Measurements from ENCODE around the gene CSNK1D. TPM values are rescaled to one million over a fixed set of nuclear protein-coding genes. Genes with fewer than 3 reads are reported as not detected.
A peak's percentile ranks its signal among the peaks of the same experiment; 100 is the strongest.

CSNK1D gene
- total RNA-seq: 100 to 1,000 TPM; 148 to 232 (median 215) TPM

GRCh38 chr17:82273327-82274133 is at the start of gene CSNK1D:
CSNK1D (minus strand) TSS chr17:82273700; CDS start chr17:82273381, 319 bp downstream.
- H3K4me1 ChIP-seq: peaks cover 3 to 46% (median 26%) of the 10 kb centered on the region in 4 donors
- H3K27me3 ChIP-seq: no peaks in the 10 kb centered on the region
- peak; percentile 96 to 98 (median 97) for DNase-seq
- peak within 1 kb of the TSS; percentile 62 to 100 (median 92) for H3K4me3 ChIP-seq
- H3K36me3 ChIP-seq: peaks cover 0 to 23% (median 0%) of the 10 kb centered on the region in 3 donors
- H3K9me3 ChIP-seq: no peaks in the 10 kb centered on the region
- peak within 1 kb of the TSS; percentile 99 to 100 (median 100) for H3K27ac ChIP-seq
- TF ChIP-seq, protein P1, sequence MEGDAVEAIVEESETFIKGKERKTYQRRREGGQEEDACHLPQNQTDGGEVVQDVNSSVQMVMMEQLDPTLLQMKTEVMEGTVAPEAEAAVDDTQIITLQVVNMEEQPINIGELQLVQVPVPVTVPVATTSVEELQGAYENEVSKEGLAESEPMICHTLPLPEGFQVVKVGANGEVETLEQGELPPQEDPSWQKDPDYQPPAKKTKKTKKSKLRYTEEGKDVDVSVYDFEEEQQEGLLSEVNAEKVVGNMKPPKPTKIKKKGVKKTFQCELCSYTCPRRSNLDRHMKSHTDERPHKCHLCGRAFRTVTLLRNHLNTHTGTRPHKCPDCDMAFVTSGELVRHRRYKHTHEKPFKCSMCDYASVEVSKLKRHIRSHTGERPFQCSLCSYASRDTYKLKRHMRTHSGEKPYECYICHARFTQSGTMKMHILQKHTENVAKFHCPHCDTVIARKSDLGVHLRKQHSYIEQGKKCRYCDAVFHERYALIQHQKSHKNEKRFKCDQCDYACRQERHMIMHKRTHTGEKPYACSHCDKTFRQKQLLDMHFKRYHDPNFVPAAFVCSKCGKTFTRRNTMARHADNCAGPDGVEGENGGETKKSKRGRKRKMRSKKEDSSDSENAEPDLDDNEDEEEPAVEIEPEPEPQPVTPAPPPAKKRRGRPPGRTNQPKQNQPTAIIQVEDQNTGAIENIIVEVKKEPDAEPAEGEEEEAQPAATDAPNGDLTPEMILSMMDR (IDR thresholded peaks at IDR 0.05): no peak
- peak; percentile 91 to 94 for TF ChIP-seq POLR2A (IDR thresholded peaks at IDR 0.05)

GRCh38 chr17:82322526-82323453 is 49.3 kb upstream of the CSNK1D start:
- no peak overlapping the region for H3K4me3 ChIP-seq
- no peak overlapping the region for H3K27ac ChIP-seq
- no peaks in the 10 kb centered on the region for H3K36me3 ChIP-seq
- H3K27me3 ChIP-seq: no peaks in the 10 kb centered on the region
- no peaks in the 10 kb centered on the region for H3K9me3 ChIP-seq
- peaks cover 0 to 42% (median 5%) of the 10 kb centered on the region in 4 donors for H3K4me1 ChIP-seq
- DNase-seq: no peak
- TF ChIP-seq, protein P1 (IDR thresholded peaks at IDR 0.05): no peak
- TF ChIP-seq POLR2A (IDR thresholded peaks at IDR 0.05): no peak

- Histone ChIP-seq H3K27ac (no peak overlapping the region), H3K4me1 (peaks cover 0 to 36% (median 5%) of the 10 kb centered on the region in 4 donors), H3K4me3 (no peak overlapping the region), H3K9me3 (no peaks in the 10 kb centered on the region), H3K36me3 (no peaks in the 10 kb centered on the region), H3K27me3 (no peaks in the 10 kb centered on the region)
- TF ChIP-seq, protein P1 (IDR thresholded peaks at IDR 0.05): no peak
- TF ChIP-seq POLR2A (IDR thresholded peaks at IDR 0.05): no peak
- DNase-seq: no peak
Measured at GRCh38 chr17:82321947-82322466, 48.5 kb upstream of the CSNK1D start.

- Histone ChIP-seq H3K4me3 (peak overlapping the region in 2 of 4 donors; percentile 37 to 39), H3K36me3 (no peaks in the 10 kb centered on the region), H3K4me1 (peaks cover 0 to 36% (median 5%) of the 10 kb centered on the region in 4 donors), H3K27me3 (no peaks in the 10 kb centered on the region), H3K9me3 (no peaks in the 10 kb centered on the region), H3K27ac (peak overlapping the region in 1 of 4 donors; percentile 57)
- TF ChIP-seq, protein P1 (IDR thresholded peaks at IDR 0.05): peak; percentile 90 to 98 (median 94)
- TF ChIP-seq POLR2A (IDR thresholded peaks at IDR 0.05): no peak
- peak in 1 of 3 donors; percentile 40 for DNase-seq
Measured at GRCh38 chr17:82320956-82321927, 47.7 kb upstream of the CSNK1D start.
